ENCODE measurements around the gene ITIH2. TPM values are rescaled to one million over a fixed set of nuclear protein-coding genes. Genes with fewer than 3 reads are reported as not detected.
A peak's percentile ranks its signal among the peaks of the same experiment; 100 is the strongest.

ITIH2 gene
- total and polyA plus RNA-seq, 5 donors: not detected

- peak overlapping the region; percentile 85 for H3K4me3 ChIP-seq (ENCODE audit: low read length)
- H3K9me3 ChIP-seq (ENCODE audit: control insufficient read depth, low read length): no peaks in the 10 kb centered on the region
- WGBS: 79% methylated on average over 3 of the region's 3 CpGs
- DNase-seq (no peak), ATAC-seq (no peak)
- H3K27me3 ChIP-seq (ENCODE audit: control insufficient read depth, insufficient read depth): no peaks in the 10 kb centered on the region
- H3K4me1 ChIP-seq (ENCODE audit: control insufficient read depth, insufficient read depth, low read length): peaks cover 6% of the 10 kb centered on the region
- no peak overlapping the region for H3K27ac ChIP-seq (ENCODE audit: low read length)
- intact Hi-C loops (cut with DNase I): no loop called here
These were observed 83.3 kb downstream of the ITIH2 start for GRCh38 chr10:7786430-7786829.

GRCh38 chr10:7787150-7787856 lies 84.2 kb downstream of the ITIH2 start:
- Histone ChIP-seq H3K27me3 (ENCODE audit: control insufficient read depth, insufficient read depth) (no peaks in the 10 kb centered on the region), H3K9me3 (ENCODE audit: control insufficient read depth, low read length) (no peaks in the 10 kb centered on the region), H3K4me1 (ENCODE audit: control insufficient read depth, insufficient read depth, low read length) (peaks cover 6% of the 10 kb centered on the region), H3K4me3 (ENCODE audit: low read length) (peak overlapping the region; percentile 85), H3K27ac (ENCODE audit: low read length) (peak overlapping the region; percentile 58)
- DNase-seq (peak in 1 of 3 donors; percentile 72), ATAC-seq (peak; percentile 14 to 40)
- intact Hi-C loops (cut with DNase I): no loop called here
- 3% methylated on average over 26 of the region's 26 CpGs for WGBS

GRCh38 chr10:7787857-7788638 lies 84.9 kb downstream of the ITIH2 start, which contains the start of the genes ATP5F1C and KIN:
TSS of gene ATP5F1C (plus strand) at chr10:7788177. CDS start at chr10:7788208, 31 bp downstream.
TSS of gene KIN (minus strand) at chr10:7787993. CDS start at chr10:7787933, 60 bp downstream.
- WGBS: under 1% methylated on average over 59 of the region's 59 CpGs
- no peaks in the 10 kb centered on the region for H3K9me3 ChIP-seq (ENCODE audit: control insufficient read depth, low read length)
- peak; percentile 98 to 99 (median 99) for DNase-seq
- H3K27ac ChIP-seq (ENCODE audit: low read length): peak within 1 kb of the TSS; percentile 96
- ATAC-seq: peak; percentile 99
- H3K27me3 ChIP-seq (ENCODE audit: control insufficient read depth, insufficient read depth): no peaks in the 10 kb centered on the region
- intact Hi-C loops (cut with DNase I): no loop called here
- H3K4me3 ChIP-seq (ENCODE audit: low read length): peak within 1 kb of the TSS; percentile 85
- peaks cover 6% of the 10 kb centered on the region for H3K4me1 ChIP-seq (ENCODE audit: control insufficient read depth, insufficient read depth, low read length)

- WGBS: 3% methylated on average over 25 of the region's 25 CpGs
These were observed 85.6 kb downstream of the ITIH2 start for GRCh38 chr10:7788639-7789286.

GRCh38 chr10:7789390-7789789 lies 86.3 kb downstream of the ITIH2 start:
- DNase-seq (peak; percentile 28 to 56 (median 49)), ATAC-seq (peak in 1 of 2 donors; percentile 7)
- Histone ChIP-seq H3K4me1 (ENCODE audit: control insufficient read depth, insufficient read depth, low read length) (peaks cover 6% of the 10 kb centered on the region), H3K9me3 (ENCODE audit: control insufficient read depth, low read length) (no peaks in the 10 kb centered on the region), H3K27ac (ENCODE audit: low read length) (peak overlapping the region; percentile 23), H3K27me3 (ENCODE audit: control insufficient read depth, insufficient read depth) (no peaks in the 10 kb centered on the region), H3K4me3 (ENCODE audit: low read length) (peak overlapping the region; percentile 85)
- intact Hi-C loops (cut with DNase I): no loop called here
- WGBS: 28% methylated on average over 3 of the region's 3 CpGs

More at GRCh38 chr10:7788639-7789286, 85.6 kb downstream of the ITIH2 start:
- no peaks in the 10 kb centered on the region for H3K9me3 ChIP-seq (ENCODE audit: control insufficient read depth, low read length)
- intact Hi-C loops (cut with DNase I): no loop called here
- H3K27me3 ChIP-seq (ENCODE audit: control insufficient read depth, insufficient read depth): no peaks in the 10 kb centered on the region
- DNase-seq (no peak), ATAC-seq (no peak)
- H3K4me3 ChIP-seq (ENCODE audit: low read length): peak overlapping the region; percentile 85
- H3K4me1 ChIP-seq (ENCODE audit: control insufficient read depth, insufficient read depth, low read length): peaks cover 6% of the 10 kb centered on the region
- H3K27ac ChIP-seq (ENCODE audit: low read length): peak overlapping the region; percentile 96

- WGBS: 69% methylated on average over 1 of the region's 1 CpG
- Histone ChIP-seq H3K4me1 (ENCODE audit: control insufficient read depth, insufficient read depth, low read length) (peaks cover 6% of the 10 kb centered on the region), H3K9me3 (ENCODE audit: control insufficient read depth, low read length) (no peaks in the 10 kb centered on the region), H3K27ac (ENCODE audit: low read length) (no peak overlapping the region), H3K4me3 (ENCODE audit: low read length) (no peak overlapping the region), H3K27me3 (ENCODE audit: control insufficient read depth, insufficient read depth) (no peaks in the 10 kb centered on the region)
- ATAC-seq (no peak), DNase-seq (no peak)
- intact Hi-C loops (cut with DNase I): no loop called here
These were observed 89.4 kb downstream of the ITIH2 start for GRCh38 chr10:7792541-7792940.

GRCh38 chr10:7794251-7795026 lies 91.3 kb downstream of the ITIH2 start:
- ATAC-seq (no peak), DNase-seq (no peak)
- Histone ChIP-seq H3K27ac (ENCODE audit: low read length) (peak overlapping the region; percentile 64), H3K27me3 (ENCODE audit: control insufficient read depth, insufficient read depth) (no peaks in the 10 kb centered on the region), H3K9me3 (ENCODE audit: control insufficient read depth, low read length) (no peaks in the 10 kb centered on the region), H3K4me3 (ENCODE audit: low read length) (no peak overlapping the region), H3K4me1 (ENCODE audit: control insufficient read depth, insufficient read depth, low read length) (peaks cover 5% of the 10 kb centered on the region)
- intact Hi-C loops (cut with DNase I): no loop called here
- WGBS: 78% methylated on average over 4 of the region's 4 CpGs

- no peaks in the 10 kb centered on the region for H3K9me3 ChIP-seq (ENCODE audit: control insufficient read depth, low read length)
- H3K27ac ChIP-seq (ENCODE audit: low read length): peak overlapping the region; percentile 37
- 38% methylated on average over 4 of the region's 4 CpGs for WGBS
- DNase-seq (no peak), ATAC-seq (peak; percentile 92 to 95)
- H3K4me1 ChIP-seq (ENCODE audit: control insufficient read depth, insufficient read depth, low read length): peaks cover 4% of the 10 kb centered on the region
- intact Hi-C loops (cut with DNase I): no loop called here
- no peak overlapping the region for H3K4me3 ChIP-seq (ENCODE audit: low read length)
- no peaks in the 10 kb centered on the region for H3K27me3 ChIP-seq (ENCODE audit: control insufficient read depth, insufficient read depth)
These were observed 92.5 kb downstream of the ITIH2 start for GRCh38 chr10:7795605-7796004.

GRCh38 chr10:7797582-7797981 lies 94.5 kb downstream of the ITIH2 start:
- intact Hi-C loops (cut with DNase I): no loop called here
- Histone ChIP-seq H3K4me3 (ENCODE audit: low read length) (no peak overlapping the region), H3K27ac (ENCODE audit: low read length) (no peak overlapping the region), H3K27me3 (ENCODE audit: control insufficient read depth, insufficient read depth) (no peaks in the 10 kb centered on the region), H3K9me3 (ENCODE audit: control insufficient read depth, low read length) (no peaks in the 10 kb centered on the region), H3K4me1 (ENCODE audit: control insufficient read depth, insufficient read depth, low read length) (peaks cover 4% of the 10 kb centered on the region)
- DNase-seq (peak in 1 of 3 donors; percentile 44), ATAC-seq (peak in 1 of 2 donors; percentile 60)
- 47% methylated on average over 6 of the region's 6 CpGs for WGBS

Measured in right cardiac atrium (tissue), 5 donors.